ENCODE results near the gene D2HGDH. TPM values are rescaled to one million over a fixed set of nuclear protein-coding genes. Genes with fewer than 3 reads are reported as not detected.
"Not testable (repeated sequence)": the region's sequence is repeated elsewhere in the genome, so short reads cannot be mapped to it uniquely, and the experiment has no call there.

Gene D2HGDH
- total and polyA plus RNA-seq, 2 experiments from 2014 or later: 3.7 to 17.3 TPM

DNA sequence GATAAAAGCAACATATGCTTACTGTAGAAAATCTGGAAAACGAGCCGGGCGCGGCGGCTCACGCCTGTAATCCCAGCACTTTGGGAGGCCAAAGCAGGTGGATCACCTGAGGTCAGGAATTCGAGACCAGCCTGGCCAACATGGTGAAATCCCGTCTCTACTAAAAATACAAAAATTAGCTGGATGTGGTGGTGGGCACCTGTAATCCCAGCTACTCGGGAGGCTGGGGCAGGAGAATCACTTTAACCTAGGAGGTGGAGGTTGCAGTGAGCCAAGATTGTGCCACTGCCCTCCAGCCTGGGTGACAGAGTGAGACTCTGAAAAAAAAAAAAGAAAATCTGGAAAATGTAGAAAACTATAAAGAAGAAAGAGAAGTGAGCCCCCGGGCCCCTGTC lies 83.4 kb downstream of the D2HGDH start:
- not testable (repeated sequence) for H2AFZ ChIP-seq; H3K27ac Mint-ChIP-seq; H4K20me1 ChIP-seq (replicated peaks; ENCODE audit: insufficient read depth); H3K36me3 ChIP-seq (ENCODE audit: insufficient read depth); H3K4me3 Mint-ChIP-seq; H3K9me3 Mint-ChIP-seq; H3K4me2 ChIP-seq; H3K27ac ChIP-seq (ENCODE audit: low read depth); H3K9me2 ChIP-seq (ENCODE audit: insufficient read depth); H3K36me3 Mint-ChIP-seq (ENCODE audit: low read depth); H3K79me2 ChIP-seq (replicated peaks; ENCODE audit: insufficient read depth); ATAC-seq; DNase-seq (ENCODE audit: low spot score); H3K4me1 ChIP-seq (ENCODE audit: insufficient read depth); H3K27me3 ChIP-seq (ENCODE audit: insufficient read depth); H3K4me1 Mint-ChIP-seq; H3K4me3 ChIP-seq
- peaks cover 19% of the 10 kb centered on the region for H3K27me3 Mint-ChIP-seq (ENCODE audit: insufficient read depth, low read depth, poor library complexity)
- peaks cover 11% of the 10 kb centered on the region for H3F3A ChIP-seq (replicated peaks; ENCODE audit: low read depth)

Other genes starting within 250 kb of the D2HGDH start
- 275 and 304 TPM in 2 replicates for gene STK25, start 226.0 kb upstream of the D2HGDH start, total RNA-seq (2014; rRNA removed; shearing (Covaris generic))
- gene STK25, start 226.0 kb upstream of the D2HGDH start, polyA plus RNA-seq (2016; fragmentation: Nextera tagmentation; extraction: Ambion mirVana): 125 and 142 TPM in 2 replicates
- 33.4 and 36.7 TPM in 2 replicates for gene BOK, start 175.9 kb upstream of the D2HGDH start, total RNA-seq (2014; rRNA removed; shearing (Covaris generic))
- 13.5 and 13.6 TPM in 2 replicates for gene BOK, start 175.9 kb upstream of the D2HGDH start, polyA plus RNA-seq (2016; fragmentation: Nextera tagmentation; extraction: Ambion mirVana)
- 80.4 and 81.6 TPM in 2 replicates for gene THAP4, start 97.5 kb upstream of the D2HGDH start, total RNA-seq (2014; rRNA removed; shearing (Covaris generic))
- gene THAP4, start 97.5 kb upstream of the D2HGDH start, polyA plus RNA-seq (2016; fragmentation: Nextera tagmentation; extraction: Ambion mirVana): 62.9 and 74.0 TPM in 2 replicates
- 102 and 103 TPM in 2 replicates for gene ATG4B, start 96.9 kb upstream of the D2HGDH start, total RNA-seq (2014; rRNA removed; shearing (Covaris generic))
- gene ATG4B, start 96.9 kb upstream of the D2HGDH start, polyA plus RNA-seq (2016; fragmentation: Nextera tagmentation; extraction: Ambion mirVana): 104 and 116 TPM in 2 replicates
- 38.9 and 55.4 TPM in 2 replicates for gene DTYMK, start 47.8 kb upstream of the D2HGDH start, total RNA-seq (2014; rRNA removed; shearing (Covaris generic))
- gene DTYMK, start 47.8 kb upstream of the D2HGDH start, polyA plus RNA-seq (2016; fragmentation: Nextera tagmentation; extraction: Ambion mirVana): 65.4 and 69.5 TPM in 2 replicates
- gene ING5, start 32.6 kb upstream of the D2HGDH start, total RNA-seq (2014; rRNA removed; shearing (Covaris generic)): 42.5 and 49.5 TPM in 2 replicates
- gene ING5, start 32.6 kb upstream of the D2HGDH start, polyA plus RNA-seq (2016; fragmentation: Nextera tagmentation; extraction: Ambion mirVana): 25.7 and 27.6 TPM in 2 replicates
- 0.24 and 1.5 TPM in 2 replicates for gene GAL3ST2, start 42.2 kb downstream of the D2HGDH start, total RNA-seq (2014; rRNA removed; shearing (Covaris generic))
- gene GAL3ST2, start 42.2 kb downstream of the D2HGDH start, polyA plus RNA-seq (2016; fragmentation: Nextera tagmentation; extraction: Ambion mirVana): 0.19 TPM in 1 of 2 replicates, not detected in the other
- 0.62 and 1.2 TPM in 2 replicates for gene NEU4, start 74.6 kb downstream of the D2HGDH start, total RNA-seq (2014; rRNA removed; shearing (Covaris generic))
- 0.12 and 0.29 TPM in 2 replicates for gene NEU4, start 74.6 kb downstream of the D2HGDH start, polyA plus RNA-seq (2016; fragmentation: Nextera tagmentation; extraction: Ambion mirVana)
- 0.38 and 1.8 TPM in 2 replicates for gene PDCD1, start 124.3 kb downstream of the D2HGDH start, total RNA-seq (2014; rRNA removed; shearing (Covaris generic))
- gene PDCD1, start 124.3 kb downstream of the D2HGDH start, polyA plus RNA-seq (2016; fragmentation: Nextera tagmentation; extraction: Ambion mirVana): 0.23 and 0.34 TPM in 2 replicates
- gene RTP5, start 135.1 kb downstream of the D2HGDH start, total RNA-seq (2014; rRNA removed; shearing (Covaris generic)): 0.50 TPM in 1 of 2 replicates, not detected in the other
- not detected in 2 replicates for gene RTP5, start 135.1 kb downstream of the D2HGDH start, polyA plus RNA-seq (2016; fragmentation: Nextera tagmentation; extraction: Ambion mirVana)